ENCODE data around the gene MAT2A. TPM values are rescaled to one million over a fixed set of nuclear protein-coding genes. Genes with fewer than 3 reads are reported as not detected.

MAT2A gene
- total RNA-seq, 1 experiment from 2014 or later = 444 TPM

- Histone ChIP-seq H3K4me1 (ENCODE audit: control insufficient read depth in 1 of 2, insufficient read depth in 2 of 2, low read length in 2 of 2) (peaks cover 18 to 26% of the 10 kb centered on the region in 2 experiments), H3K4me3 (replicated peaks in 1 of 2; ENCODE audit: low read depth in 1 of 2, low read length in 2 of 2) (peak within 1 kb of the TSS; percentile 67 to 86), H3K27me3 (ENCODE audit: insufficient read depth, low read length) (no peaks in the 10 kb centered on the region), H3K9me2 (ENCODE audit: insufficient read depth) (no peaks in the 10 kb centered on the region), H3K4me2 (ENCODE audit: low read length) (peak within 1 kb of the TSS; percentile 81), H3K36me3 (ENCODE audit: control insufficient read depth in 1 of 2, insufficient read depth in 2 of 2, low read length in 2 of 2) (peaks cover 0 to 4% of the 10 kb centered on the region in 2 experiments; a peak in 2 of 4 replicates), H3K9me3 (ENCODE audit: control insufficient read depth in 1 of 2, insufficient read depth in 1 of 2, low read depth in 1 of 2, low read length in 2 of 2) (no peaks in the 10 kb centered on the region), H3K9ac (ENCODE audit: low read length) (peak within 1 kb of the TSS; percentile 65), H3K27ac (ENCODE audit: low read depth, low read length) (peak within 1 kb of the TSS; percentile 43), H4K20me1 (ENCODE audit: insufficient read depth) (no peaks in the 10 kb centered on the region), H2AFZ (ENCODE audit: low read depth, low read length, poor library complexity, severe bottlenecking) (peak within 1 kb of the TSS; percentile 57), H3K79me2 (ENCODE audit: insufficient read depth, low read length) (no peaks in the 10 kb centered on the region)
- ATAC-seq = peak; percentile 98
- peak; percentile 53 for DNase-seq (ENCODE audit: low read depth, low spot score)
- ChIA-PET CTCF (interaction anchor here (1.4 kb wide), 1 partner anchor 26 kb away, joined by 7 read pairs; no protein-coding TSS in a partner anchor), RAD21 (ENCODE audit: low non-redundant PET in 1 of 2, low total read pairs in 2 of 2, uncharacterized antibody in 2 of 2, unreplicated experiment in 2 of 2) (interaction anchor here in 1 of 2 experiments (0.7 to 1.0 kb wide), 2 partner anchors 14 to 37 kb away, joined by 3 to 4 read pairs; no protein-coding TSS in a partner anchor), POLR2A (interaction anchor here (0.7 to 2.1 kb wide), 12 partner anchors 10 to 631 kb away, joined by 3 to 9 read pairs (median 3); partner anchors contain the start of genes C2orf68, MAT2A, RNF181 and TMEM150A)
- TF ChIP-seq CEBPB (IDR thresholded peaks at IDR 0.05; ENCODE audit: low read depth) (no peak), EZH2phosphoT487 (IDR thresholded peaks at IDR 0.05; ENCODE audit: borderline replicate concordance) (no peak), EZH2 (IDR thresholded peaks at IDR 0.05) (no peak), EGR1 (IDR thresholded peaks at IDR 0.05; ENCODE audit: low read depth) (no peak), SP1 (IDR thresholded peaks at IDR 0.05; ENCODE audit: low read depth) (peak; percentile 51), POLR2A (IDR thresholded peaks at IDR 0.05; ENCODE audit: borderline replicate concordance, extremely low read depth, insufficient read depth, insufficient read length) (peak; percentile 36), POLR2AphosphoS5 (IDR thresholded peaks at IDR 0.05; ENCODE audit: low read depth, low read length) (peak; percentile 82), ZNF274 (IDR thresholded peaks at IDR 0.05; ENCODE audit: low read depth, low read length) (no peak), ELF1 (IDR thresholded peaks at IDR 0.05; ENCODE audit: borderline replicate concordance, low read depth) (no peak; the same call in 1 of the 2 replicates), YY1 (IDR thresholded peaks at IDR 0.05; ENCODE audit: extremely low read depth, insufficient replicate concordance, low read depth, low read length) (peak; percentile 27), JUND (IDR thresholded peaks at IDR 0.05) (no peak)
- TF ChIP-seq, protein P1, sequence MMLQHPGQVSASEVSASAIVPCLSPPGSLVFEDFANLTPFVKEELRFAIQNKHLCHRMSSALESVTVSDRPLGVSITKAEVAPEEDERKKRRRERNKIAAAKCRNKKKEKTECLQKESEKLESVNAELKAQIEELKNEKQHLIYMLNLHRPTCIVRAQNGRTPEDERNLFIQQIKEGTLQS (IDR thresholded peaks at IDR 0.05) = no peak
- BruUV-seq (replicated peaks) = TSS peak; percentile 50
- intact Hi-C loops (cut with micrococcal nuclease) = no loop called here
Measured at GRCh38 chr2:85577386-85578242, 38.6 kb downstream of the MAT2A start, which contains the start of gene VAMP8. VAMP8 (plus strand) TSS chr2:85577586; CDS start chr2:85577647, 61 bp downstream.

Measured in HCT116 (cell line).